ENCODE data around the gene SMYD4.
"Not testable (repeated sequence)": the region's sequence is repeated elsewhere in the genome, so short reads cannot be mapped to it uniquely, and the experiment has no call there.

GRCh38 chr17:1809815-1810214 is 19.9 kb downstream of the SMYD4 start:
- TF ChIP-seq, protein P1, sequence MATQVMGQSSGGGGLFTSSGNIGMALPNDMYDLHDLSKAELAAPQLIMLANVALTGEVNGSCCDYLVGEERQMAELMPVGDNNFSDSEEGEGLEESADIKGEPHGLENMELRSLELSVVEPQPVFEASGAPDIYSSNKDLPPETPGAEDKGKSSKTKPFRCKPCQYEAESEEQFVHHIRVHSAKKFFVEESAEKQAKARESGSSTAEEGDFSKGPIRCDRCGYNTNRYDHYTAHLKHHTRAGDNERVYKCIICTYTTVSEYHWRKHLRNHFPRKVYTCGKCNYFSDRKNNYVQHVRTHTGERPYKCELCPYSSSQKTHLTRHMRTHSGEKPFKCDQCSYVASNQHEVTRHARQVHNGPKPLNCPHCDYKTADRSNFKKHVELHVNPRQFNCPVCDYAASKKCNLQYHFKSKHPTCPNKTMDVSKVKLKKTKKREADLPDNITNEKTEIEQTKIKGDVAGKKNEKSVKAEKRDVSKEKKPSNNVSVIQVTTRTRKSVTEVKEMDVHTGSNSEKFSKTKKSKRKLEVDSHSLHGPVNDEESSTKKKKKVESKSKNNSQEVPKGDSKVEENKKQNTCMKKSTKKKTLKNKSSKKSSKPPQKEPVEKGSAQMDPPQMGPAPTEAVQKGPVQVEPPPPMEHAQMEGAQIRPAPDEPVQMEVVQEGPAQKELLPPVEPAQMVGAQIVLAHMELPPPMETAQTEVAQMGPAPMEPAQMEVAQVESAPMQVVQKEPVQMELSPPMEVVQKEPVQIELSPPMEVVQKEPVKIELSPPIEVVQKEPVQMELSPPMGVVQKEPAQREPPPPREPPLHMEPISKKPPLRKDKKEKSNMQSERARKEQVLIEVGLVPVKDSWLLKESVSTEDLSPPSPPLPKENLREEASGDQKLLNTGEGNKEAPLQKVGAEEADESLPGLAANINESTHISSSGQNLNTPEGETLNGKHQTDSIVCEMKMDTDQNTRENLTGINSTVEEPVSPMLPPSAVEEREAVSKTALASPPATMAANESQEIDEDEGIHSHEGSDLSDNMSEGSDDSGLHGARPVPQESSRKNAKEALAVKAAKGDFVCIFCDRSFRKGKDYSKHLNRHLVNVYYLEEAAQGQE (IDR thresholded peaks at IDR 0.05; ENCODE audit: unreplicated experiment) = not testable (repeated sequence)
- TF ChIP-seq, protein P2, sequence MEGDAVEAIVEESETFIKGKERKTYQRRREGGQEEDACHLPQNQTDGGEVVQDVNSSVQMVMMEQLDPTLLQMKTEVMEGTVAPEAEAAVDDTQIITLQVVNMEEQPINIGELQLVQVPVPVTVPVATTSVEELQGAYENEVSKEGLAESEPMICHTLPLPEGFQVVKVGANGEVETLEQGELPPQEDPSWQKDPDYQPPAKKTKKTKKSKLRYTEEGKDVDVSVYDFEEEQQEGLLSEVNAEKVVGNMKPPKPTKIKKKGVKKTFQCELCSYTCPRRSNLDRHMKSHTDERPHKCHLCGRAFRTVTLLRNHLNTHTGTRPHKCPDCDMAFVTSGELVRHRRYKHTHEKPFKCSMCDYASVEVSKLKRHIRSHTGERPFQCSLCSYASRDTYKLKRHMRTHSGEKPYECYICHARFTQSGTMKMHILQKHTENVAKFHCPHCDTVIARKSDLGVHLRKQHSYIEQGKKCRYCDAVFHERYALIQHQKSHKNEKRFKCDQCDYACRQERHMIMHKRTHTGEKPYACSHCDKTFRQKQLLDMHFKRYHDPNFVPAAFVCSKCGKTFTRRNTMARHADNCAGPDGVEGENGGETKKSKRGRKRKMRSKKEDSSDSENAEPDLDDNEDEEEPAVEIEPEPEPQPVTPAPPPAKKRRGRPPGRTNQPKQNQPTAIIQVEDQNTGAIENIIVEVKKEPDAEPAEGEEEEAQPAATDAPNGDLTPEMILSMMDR (conservative IDR thresholded peaks at IDR 0.05; ENCODE audit: low read depth in 2 of 2) = not testable (repeated sequence)
- not testable (repeated sequence) for TF ChIP-seq POLR2AphosphoS5 (IDR thresholded peaks at IDR 0.05; ENCODE audit: low read depth); EZH2 (IDR thresholded peaks at IDR 0.05; ENCODE audit: low read depth, unreplicated experiment)
